Activated naive CD8-positive, alpha-beta T cell treated with anti-CD3 and anti-CD28 coated beads, Interleukin-2, amount 10 ng/mL, durations not matched to agents 7 days and 5 days (primary cell): ENCODE measurements around the gene SEC31A. TPM values are rescaled to one million over a fixed set of nuclear protein-coding genes. Genes with fewer than 3 reads are reported as not detected.
A peak's percentile ranks its signal among the peaks of the same experiment; 100 is the strongest.

Experiments used
- ATAC-seq: fragments of 150-1000 bp; cut with Tn5 transposase; one replicate; pipeline ENCODE4 v1.10.0; 2021; ENCODE audit warnings: low read depth, moderate library complexity
- POLR2A ChIA-PET: fragments of 350-600 bp; sonication (Branson Sonifier 250); formaldehyde crosslinking; loops from one replicate; lab custom pipeline; 2021; ENCODE audit warnings: antibody characterized with exemption; lab: Charles Lee
- DNase-seq: peaks from one replicate; pipeline ENCODE4 v3.0.0; 2021
- H3K27ac Mint-ChIP-seq: one replicate; pipeline ENCODE4 v1.8.0; 2022; ENCODE audit warnings: mild to moderate bottlenecking, mixed read lengths
- H3K27me3 Mint-ChIP-seq: one replicate; pipeline ENCODE4 v1.8.0; 2022; ENCODE audit warnings: mild to moderate bottlenecking, moderate library complexity, mixed read lengths
- H3K36me3 Mint-ChIP-seq: one replicate; pipeline ENCODE4 v1.8.0; 2021; ENCODE audit warnings: mild to moderate bottlenecking, mixed read lengths
- H3K4me1 Mint-ChIP-seq: one replicate; pipeline ENCODE4 v1.8.0; 2021; ENCODE audit warnings: mixed read lengths
- H3K4me3 Mint-ChIP-seq: one replicate; pipeline ENCODE4 v1.8.0; 2022; ENCODE audit warnings: mild to moderate bottlenecking, moderate library complexity, mixed read lengths
- H3K9me3 Mint-ChIP-seq: one replicate; pipeline ENCODE4 v1.8.0; 2021; ENCODE audit warnings: mixed read lengths
- total RNA-seq, 2 experiments: library from RNA; stranded (reverse); gene quantifications; one replicate each; pipeline ENCODE4 v1.2.3, GENCODE V29; 2021

The SEC31A gene
- total RNA-seq, 2 experiments from 2014 or later: 118 to 122 TPM

DNA sequence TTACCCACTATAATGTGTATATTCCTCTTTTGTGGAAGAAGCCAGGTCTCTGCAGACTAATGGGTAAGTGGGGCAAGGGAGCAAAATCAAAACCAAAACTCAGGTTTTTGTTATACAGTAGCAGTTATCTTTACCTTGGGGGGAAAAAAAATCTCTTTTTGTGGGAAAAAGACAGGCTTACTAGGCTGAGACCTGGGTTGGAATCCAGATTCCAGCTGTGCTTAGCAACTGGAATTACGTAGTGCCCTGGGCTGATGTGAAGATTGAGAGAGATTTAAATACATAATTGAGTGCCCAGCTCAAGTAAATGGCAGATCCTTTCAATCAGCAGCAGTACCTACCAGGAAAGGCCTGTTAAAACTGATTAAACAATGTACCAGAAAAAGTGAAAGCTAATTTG lies 76.9 kb downstream of the SEC31A start:
- H3K9me3 Mint-ChIP-seq: no peaks in the 10 kb centered on the region
- H3K27ac Mint-ChIP-seq: no peak overlapping the region
- H3K36me3 Mint-ChIP-seq: peaks cover 15% of the 10 kb centered on the region
- POLR2A ChIA-PET: no interaction called here
- ATAC-seq: no peak
- H3K27me3 Mint-ChIP-seq: no peaks in the 10 kb centered on the region
- no peak for DNase-seq
- no peak overlapping the region for H3K4me3 Mint-ChIP-seq
- H3K4me1 Mint-ChIP-seq: peaks cover 9% of the 10 kb centered on the region

GRCh38 chr4:82811838-82812341 lies 79.1 kb downstream of the SEC31A start:
- H3K9me3 Mint-ChIP-seq: peaks cover 3% of the 10 kb centered on the region

DNA sequence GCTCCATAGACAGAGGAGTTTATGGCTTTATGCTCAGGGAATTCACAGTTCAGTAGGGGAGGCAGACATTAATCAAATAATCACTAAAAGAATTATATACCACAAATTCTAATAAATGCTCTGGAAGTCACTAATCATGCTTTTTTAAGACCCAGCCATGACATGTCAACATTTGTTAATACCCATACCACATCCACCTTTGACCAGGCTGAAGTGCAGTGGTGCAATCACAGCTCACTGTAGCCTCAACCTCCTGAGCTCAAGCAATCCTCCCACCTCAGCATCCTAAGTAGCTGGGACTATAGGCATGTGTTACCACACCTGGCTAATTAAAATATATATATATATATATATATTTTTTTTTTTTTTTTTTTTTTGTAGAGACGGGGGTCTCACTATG lies 79.6 kb downstream of the SEC31A start:
- H3K27ac Mint-ChIP-seq: no peak overlapping the region
- DNase-seq (no peak), ATAC-seq (no peak)
- H3K27me3 Mint-ChIP-seq: peaks cover 3% of the 10 kb centered on the region
- POLR2A ChIA-PET: interaction anchor here (1.2 kb wide), 1 partner anchor 12 kb away, joined by 4 read pairs; no protein-coding TSS in a partner anchor
- H3K4me3 Mint-ChIP-seq: no peak overlapping the region
- H3K9me3 Mint-ChIP-seq: peaks cover 3% of the 10 kb centered on the region
- peaks cover 4% of the 10 kb centered on the region for H3K36me3 Mint-ChIP-seq
- H3K4me1 Mint-ChIP-seq: peaks cover 2% of the 10 kb centered on the region

More at GRCh38 chr4:82811838-82812341, 79.1 kb downstream of the SEC31A start:
- H3K27me3 Mint-ChIP-seq: peaks cover 3% of the 10 kb centered on the region
- H3K4me1 Mint-ChIP-seq: peaks cover 2% of the 10 kb centered on the region
- H3K4me3 Mint-ChIP-seq: no peak overlapping the region
- ATAC-seq (no peak), DNase-seq (no peak)
- peaks cover 4% of the 10 kb centered on the region for H3K36me3 Mint-ChIP-seq
- POLR2A ChIA-PET: interaction anchor here (1.2 kb wide), 1 partner anchor 12 kb away, joined by 4 read pairs; no protein-coding TSS in a partner anchor
- H3K27ac Mint-ChIP-seq: no peak overlapping the region

- peaks cover 1% of the 10 kb centered on the region for H3K36me3 Mint-ChIP-seq
- ATAC-seq (no peak), DNase-seq (no peak)
- POLR2A ChIA-PET: no interaction called here
- H3K4me3 Mint-ChIP-seq: no peak overlapping the region
- H3K27ac Mint-ChIP-seq: no peak overlapping the region
- H3K4me1 Mint-ChIP-seq: peaks cover 2% of the 10 kb centered on the region
- H3K9me3 Mint-ChIP-seq: peaks cover 3% of the 10 kb centered on the region
- peaks cover 3% of the 10 kb centered on the region for H3K27me3 Mint-ChIP-seq
Measured at GRCh38 chr4:82810176-82810575, 80.8 kb downstream of the SEC31A start.

DNA sequence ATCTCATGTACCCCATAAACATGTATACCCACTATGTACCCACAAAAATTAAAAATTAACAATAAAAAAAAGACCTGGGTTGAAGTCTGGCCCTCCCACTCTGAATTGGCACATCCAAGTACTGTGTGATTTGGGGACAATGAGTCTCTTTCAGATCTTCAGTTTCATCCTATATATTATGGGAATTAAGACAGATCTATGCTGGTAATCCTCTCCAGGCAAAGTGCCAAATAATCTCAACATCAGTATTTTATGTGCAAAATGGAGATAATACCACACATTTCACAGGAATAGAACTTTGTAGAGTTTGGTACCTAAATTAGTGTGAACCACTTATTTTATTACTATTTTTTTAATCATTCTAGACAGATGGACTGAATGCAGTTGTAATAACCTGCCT lies 81.3 kb downstream of the SEC31A start:
- Mint-ChIP-seq H3K4me1 (peaks cover 2% of the 10 kb centered on the region), H3K27me3 (peaks cover 3% of the 10 kb centered on the region), H3K27ac (no peak overlapping the region), H3K36me3 (no peaks in the 10 kb centered on the region), H3K9me3 (peaks cover 3% of the 10 kb centered on the region), H3K4me3 (no peak overlapping the region)
- POLR2A ChIA-PET: no interaction called here
- DNase-seq: no peak
- ATAC-seq: no peak

- no peak for DNase-seq
- Mint-ChIP-seq H3K36me3 (no peaks in the 10 kb centered on the region), H3K27ac (no peak overlapping the region), H3K4me1 (peaks cover 9% of the 10 kb centered on the region), H3K27me3 (peaks cover 34% of the 10 kb centered on the region), H3K4me3 (no peak overlapping the region), H3K9me3 (peaks cover 2% of the 10 kb centered on the region)
- POLR2A ChIA-PET: no interaction called here
- no peak for ATAC-seq
Measured at GRCh38 chr4:82803746-82804145, 87.2 kb downstream of the SEC31A start.

DNA sequence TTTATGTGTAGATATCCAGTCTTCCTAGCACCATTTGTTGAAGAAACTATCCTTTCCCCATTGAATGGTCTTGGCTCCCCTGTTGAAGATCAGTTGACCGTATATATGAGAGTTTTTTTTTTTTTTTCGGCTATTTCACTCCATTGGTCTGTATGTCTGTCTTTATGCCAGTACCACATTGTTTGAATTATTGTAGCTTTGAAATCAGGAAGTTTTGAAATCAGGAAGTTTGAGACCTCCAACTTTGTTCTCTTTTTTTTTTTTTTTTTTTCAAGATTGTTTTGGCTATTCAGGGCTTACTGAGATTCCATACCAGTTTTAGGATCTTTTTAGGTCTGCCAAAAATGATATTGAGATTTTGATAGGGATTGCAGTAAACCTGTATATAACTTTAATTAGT lies 88.0 kb downstream of the SEC31A start:
- Mint-ChIP-seq H3K27ac (no peak overlapping the region), H3K27me3 (peaks cover 34% of the 10 kb centered on the region), H3K36me3 (no peaks in the 10 kb centered on the region), H3K4me1 (peaks cover 9% of the 10 kb centered on the region), H3K9me3 (no peaks in the 10 kb centered on the region), H3K4me3 (no peak overlapping the region)
- ATAC-seq (no peak), DNase-seq (no peak)
- POLR2A ChIA-PET: no interaction called here

GRCh38 chr4:82801910-82802521 lies 88.9 kb downstream of the SEC31A start:
- H3K4me1 Mint-ChIP-seq: peaks cover 14% of the 10 kb centered on the region
- no peak for ATAC-seq

GRCh38 chr4:82799006-82799881 lies 91.7 kb downstream of the SEC31A start:
- DNase-seq (peak; percentile 39), ATAC-seq (peak; percentile 32)
- H3K9me3 Mint-ChIP-seq: no peaks in the 10 kb centered on the region
- H3K27me3 Mint-ChIP-seq: peaks cover 58% of the 10 kb centered on the region
- H3K4me1 Mint-ChIP-seq: peaks cover 18% of the 10 kb centered on the region
- no peak overlapping the region for H3K27ac Mint-ChIP-seq
- H3K36me3 Mint-ChIP-seq: peaks cover 4% of the 10 kb centered on the region
- POLR2A ChIA-PET: interaction anchor here (0.8 to 1.4 kb wide), 4 partner anchors 13 to 686 kb away, joined by 3 to 7 read pairs (median 4); partner anchors contain the start of genes ABRAXAS1 and THAP9
- peak overlapping the region; percentile 82 for H3K4me3 Mint-ChIP-seq

More at GRCh38 chr4:82801910-82802521, 88.9 kb downstream of the SEC31A start:
- no peak for DNase-seq
- Mint-ChIP-seq H3K27me3 (peaks cover 39% of the 10 kb centered on the region), H3K27ac (no peak overlapping the region), H3K36me3 (no peaks in the 10 kb centered on the region), H3K4me3 (no peak overlapping the region), H3K9me3 (no peaks in the 10 kb centered on the region)
- POLR2A ChIA-PET: no interaction called here

- Mint-ChIP-seq H3K9me3 (no peaks in the 10 kb centered on the region), H3K36me3 (peaks cover 4% of the 10 kb centered on the region), H3K27ac (no peak within 1 kb of the TSS), H3K27me3 (peaks cover 58% of the 10 kb centered on the region), H3K4me3 (peak within 1 kb of the TSS; percentile 82), H3K4me1 (peaks cover 18% of the 10 kb centered on the region)
- ATAC-seq (peak; percentile 98), DNase-seq (peak; percentile 76)
- POLR2A ChIA-PET: interaction anchor here (0.5 to 1.4 kb wide), 3 partner anchors 50 to 369 kb away, joined by 3 to 7 read pairs (median 5); partner anchors contain the start of gene THAP9
Measured at GRCh38 chr4:82798168-82799005, 92.6 kb downstream of the SEC31A start, which contains the start of gene SCD5. Gene SCD5 (minus strand): TSS chr4:82798796. CDS start chr4:82798537, 259 bp downstream.

- no peak overlapping the region for H3K27ac Mint-ChIP-seq
Measured at GRCh38 chr4:82797405-82798111, 93.4 kb downstream of the SEC31A start.

DNA sequence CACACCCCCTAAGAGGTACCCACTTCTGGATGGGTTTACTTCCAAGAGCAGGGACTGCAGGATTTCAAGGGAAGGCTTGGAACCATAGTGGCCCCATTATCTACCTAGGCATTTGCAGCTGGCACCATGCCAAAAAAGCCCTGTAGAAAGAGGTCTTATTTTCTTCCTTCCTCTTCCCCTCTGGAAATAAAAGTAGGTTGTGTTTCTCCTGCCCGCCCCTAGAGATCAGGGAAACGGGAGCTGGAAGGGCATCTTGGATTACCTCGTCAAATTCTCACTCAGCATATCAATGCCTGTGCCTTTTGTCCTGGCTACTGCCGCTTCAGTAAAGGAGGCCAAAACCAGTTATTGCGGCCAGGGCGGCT lies 93.9 kb downstream of the SEC31A start:
- POLR2A ChIA-PET: no interaction called here
- H3K27ac Mint-ChIP-seq: no peak overlapping the region

More at GRCh38 chr4:82797405-82798111, 93.4 kb downstream of the SEC31A start:
- peak overlapping the region; percentile 78 for H3K4me3 Mint-ChIP-seq
- ATAC-seq: no peak
- peaks cover 18% of the 10 kb centered on the region for H3K4me1 Mint-ChIP-seq
- H3K9me3 Mint-ChIP-seq: no peaks in the 10 kb centered on the region
- peaks cover 53% of the 10 kb centered on the region for H3K27me3 Mint-ChIP-seq
- POLR2A ChIA-PET: no interaction called here
- peaks cover 4% of the 10 kb centered on the region for H3K36me3 Mint-ChIP-seq
- peak; percentile 52 for DNase-seq

More for the DNA sequence above, 93.9 kb downstream of the SEC31A start:
- no peaks in the 10 kb centered on the region for H3K9me3 Mint-ChIP-seq
- H3K4me1 Mint-ChIP-seq: peaks cover 18% of the 10 kb centered on the region
- H3K36me3 Mint-ChIP-seq: peaks cover 4% of the 10 kb centered on the region
- H3K27me3 Mint-ChIP-seq: peaks cover 47% of the 10 kb centered on the region
- DNase-seq (no peak), ATAC-seq (no peak)
- H3K4me3 Mint-ChIP-seq: peak overlapping the region; percentile 78
